A673 (cell line): ENCODE measurements around the gene TMEM63B. TPM values are rescaled to one million over a fixed set of nuclear protein-coding genes. Genes with fewer than 3 reads are reported as not detected.
"Not testable (repeated sequence)": the region's sequence is repeated elsewhere in the genome, so short reads cannot be mapped to it uniquely, and the experiment has no call there.

ENCODE experiments used
- BruUV-seq: library from RNA; stranded (reverse); fragments of 400-500 nt; replicated peaks from 2 replicates; lab custom pipeline; 2021; lab: Mats Ljungman, UMichigan
- CTCF ChIA-PET: fragments of 300-600 bp; sonication (Branson Sonifier 250); formaldehyde crosslinking; loops from one replicate; lab custom pipeline; 2022; ENCODE audit warnings: antibody characterized with exemption; lab: Charles Lee
- POLR2A ChIA-PET: fragments of 300-600 bp; sonication (Branson Sonifier 250); formaldehyde crosslinking; loops from one replicate; lab custom pipeline; 2022; ENCODE audit warnings: antibody characterized with exemption; ENCODE audit not compliant: low non-redundant PET; lab: Charles Lee
- DNase-seq: peaks from one replicate; pipeline ENCODE4 v3.0.0-alpha.2; 2015; ENCODE audit warnings: low spot score
- H3K27ac ChIP-seq: fragments of 200-600 bp; sonication (generic); 2 replicates; pipeline ENCODE4 v1.5.1; 2016; ENCODE audit warnings: mixed run types, low read depth, mild to moderate bottlenecking, mixed read lengths, antibody characterized with exemption, low read length; ENCODE audit not compliant: poor library complexity, severe bottlenecking
- H3K27me3 ChIP-seq: fragments of 200-600 bp; sonication (generic); replicated peaks from 2 replicates; pipeline ENCODE4 v1.6.1; 2017; ENCODE audit warnings: mixed run types, low read depth, mild to moderate bottlenecking, mixed read lengths, antibody characterized with exemption, low read length; ENCODE audit not compliant: insufficient read depth, poor library complexity
- H3K36me3 ChIP-seq: fragments of 200-600 bp; sonication (generic); 2 replicates; pipeline ENCODE4 v1.6.1; 2016; ENCODE audit warnings: mixed run types, mild to moderate bottlenecking, mixed read lengths, antibody characterized with exemption, low read length; ENCODE audit not compliant: insufficient read depth, poor library complexity, severe bottlenecking
- H3K4me1 ChIP-seq: fragments of 200-600 bp; sonication (generic); 2 replicates; pipeline ENCODE4 v1.6.1; 2017; ENCODE audit warnings: mixed run types, mild to moderate bottlenecking, mixed read lengths, antibody characterized with exemption, low read length; ENCODE audit not compliant: insufficient read depth, poor library complexity, severe bottlenecking
- H3K4me3 ChIP-seq: fragments of 200-600 bp; sonication (generic); 2 replicates; pipeline ENCODE4 v1.5.1; 2016; ENCODE audit warnings: low read depth, mixed run types, mild to moderate bottlenecking, mixed read lengths, low read length; ENCODE audit not compliant: poor library complexity, severe bottlenecking
- H3K9me3 ChIP-seq: fragments of 200-600 bp; sonication (generic); 2 replicates; pipeline ENCODE4 v1.6.1; 2016; ENCODE audit warnings: mixed run types, low read depth, mild to moderate bottlenecking, mixed read lengths, antibody characterized with exemption, low read length; ENCODE audit not compliant: poor library complexity, severe bottlenecking
- CTCF ChIP-seq: fragments of 300-800, 200-600 bp; sonication (generic); conservative IDR thresholded peaks from 2 replicates; pipeline ENCODE4 v1.5.1; 2017; ENCODE audit warnings: low read depth, mild to moderate bottlenecking, antibody characterized with exemption, low read length, moderate library complexity, mixed read lengths
- EZH2 ChIP-seq: fragments of 200-600 bp; sonication (generic); IDR thresholded peaks from 2 replicates; pipeline ENCODE4 v1.6.1; 2017; ENCODE audit warnings: borderline replicate concordance, low read depth, mild to moderate bottlenecking, mixed read lengths, antibody characterized with exemption, low read length; ENCODE audit not compliant: poor library complexity, severe bottlenecking
- intact Hi-C: fragments of 100-400 bp; cut with micrococcal nuclease; formaldehyde crosslinking; loops from one replicate; pipeline ENCODE4 v1.10.0; 2022; ENCODE audit not compliant: unreplicated experiment
- total RNA-seq: library from RNA; stranded (reverse); gene quantifications from 2 replicates; pipeline ENCODE4 v1.2.3, GENCODE V29; 2021

TMEM63B gene
- total RNA-seq, 1 experiment from 2014 or later = 32.0 TPM

- CTCF ChIA-PET = no interaction called here
- Histone ChIP-seq H3K9me3 (no peaks in the 10 kb centered on the region), H3K4me1 (no peaks in the 10 kb centered on the region), H3K27me3 (no peaks in the 10 kb centered on the region), H3K27ac (no peak overlapping the region), H3K36me3 (no peaks in the 10 kb centered on the region), H3K4me3 (no peak overlapping the region)
- no TSS peak for BruUV-seq
- intact Hi-C loops = no loop called here
- DNase-seq = no peak
- POLR2A ChIA-PET = no interaction called here
- TF ChIP-seq CTCF (no peak), EZH2 (no peak)
Observed at GRCh38 chr6:44182911-44183390, 55.6 kb downstream of the TMEM63B start.

GRCh38 chr6:44183783-44184182 lies 56.4 kb downstream of the TMEM63B start:
- DNase-seq = no peak
- Histone ChIP-seq H3K27ac (no peak overlapping the region), H3K36me3 (no peaks in the 10 kb centered on the region), H3K4me1 (no peaks in the 10 kb centered on the region), H3K9me3 (no peaks in the 10 kb centered on the region), H3K27me3 (no peaks in the 10 kb centered on the region), H3K4me3 (no peak overlapping the region)
- intact Hi-C loops = no loop called here
- ChIA-PET CTCF (no interaction called here), POLR2A (no interaction called here)
- BruUV-seq = no TSS peak
- no peak for TF ChIP-seq EZH2
- TF ChIP-seq CTCF = no peak

- BruUV-seq, H3K27ac ChIP-seq, H3K9me3 ChIP-seq, H3K27me3 ChIP-seq, CTCF ChIA-PET, H3K4me3 ChIP-seq, POLR2A ChIA-PET, H3K4me1 ChIP-seq, H3K36me3 ChIP-seq, intact Hi-C loops, DNase-seq: not testable (repeated sequence)
Observed at GRCh38 chr6:44185356-44185755, 58.0 kb downstream of the TMEM63B start.

- Histone ChIP-seq H3K27ac (no peak overlapping the region), H3K4me3 (no peak overlapping the region), H3K36me3 (no peaks in the 10 kb centered on the region), H3K4me1 (no peaks in the 10 kb centered on the region), H3K9me3 (no peaks in the 10 kb centered on the region), H3K27me3 (no peaks in the 10 kb centered on the region)
- POLR2A ChIA-PET = no interaction called here
- intact Hi-C loops = no loop called here
- TF ChIP-seq CTCF = no peak
- TF ChIP-seq EZH2 = no peak
- BruUV-seq = no TSS peak
- CTCF ChIA-PET = no interaction called here
- DNase-seq = no peak
Observed at GRCh38 chr6:44185953-44186634, 58.7 kb downstream of the TMEM63B start.
